ENCODE measurements around the gene TSHZ2. TPM values are rescaled to one million over a fixed set of nuclear protein-coding genes. Genes with fewer than 3 reads are reported as not detected.

The TSHZ2 gene
- total RNA-seq, 1 experiment from 2014 or later = 0.20 TPM

DNA sequence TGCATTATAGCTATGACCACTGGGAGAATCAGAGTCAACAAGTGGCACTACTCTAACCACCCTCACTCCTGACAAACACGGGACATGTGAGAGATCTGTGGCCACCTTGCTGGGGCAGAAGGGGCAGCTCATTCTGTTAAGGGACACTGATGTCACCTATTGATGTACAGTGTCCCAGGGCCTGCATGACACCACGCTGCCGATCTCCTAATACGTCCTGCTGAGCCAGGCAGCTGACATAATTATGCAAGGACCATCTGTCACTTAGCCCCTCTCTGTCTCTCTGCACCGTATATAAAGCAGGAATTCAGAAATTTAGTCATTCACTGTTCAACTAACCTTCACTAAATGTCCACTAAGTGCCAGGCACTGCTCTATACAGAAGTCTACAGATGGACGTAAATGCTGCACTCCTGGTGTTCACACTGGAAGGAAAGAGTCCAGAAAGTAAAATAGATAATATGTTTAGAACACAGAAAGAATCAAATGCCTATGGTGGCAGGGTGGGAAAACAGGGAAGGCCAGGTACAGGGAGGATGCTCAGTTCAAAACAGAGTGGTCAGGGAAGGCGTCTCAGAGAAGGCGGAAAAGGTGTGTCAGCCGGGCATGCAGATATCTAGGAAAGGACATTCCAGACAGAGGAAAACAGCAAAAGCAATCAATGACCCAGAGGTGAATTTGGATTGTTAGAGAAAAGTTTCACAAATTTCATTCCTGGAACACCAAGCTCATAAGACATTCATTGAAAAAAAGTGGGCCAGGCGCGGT, 447.7 kb downstream of the TSHZ2 start (continued):
- TF ChIP-seq JAZF1 (CRISPR knock-in tag; IDR thresholded peaks at IDR 0.05) (no peak), MYBL2 (CRISPR knock-in tag; IDR thresholded peaks at IDR 0.05) (no peak), TCF7 (CRISPR knock-in tag; IDR thresholded peaks at IDR 0.05; ENCODE audit: low read depth) (no peak), ZNF232 (CRISPR knock-in tag; IDR thresholded peaks at IDR 0.05) (no peak), ZNF512 (CRISPR knock-in tag; IDR thresholded peaks at IDR 0.05; ENCODE audit: borderline replicate concordance) (no peak)

DNA sequence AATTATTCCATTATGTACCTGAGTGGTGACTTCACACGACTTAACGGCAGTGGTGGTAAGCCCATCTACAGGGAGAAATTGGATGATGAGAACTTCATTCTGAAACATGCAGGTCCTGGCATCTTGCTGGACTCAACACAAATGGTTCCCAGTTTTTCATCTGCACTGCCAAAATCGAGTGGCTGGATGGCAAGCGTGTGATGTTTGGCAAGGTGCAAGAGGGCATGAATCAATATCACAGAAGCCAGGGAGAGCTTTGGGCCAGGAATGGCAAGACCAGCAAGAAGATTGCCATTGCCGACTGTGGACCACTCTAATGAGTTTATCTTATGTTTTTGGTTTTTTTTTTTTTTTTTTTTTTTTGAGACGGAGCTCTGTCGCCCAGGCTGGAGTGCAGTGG, 449.2 kb downstream of the TSHZ2 start:
- H3K9me3 Mint-ChIP-seq = 0 out of 2 replicates have a peak, but pooled peaks cover 3% of the 10 kb centered on the region
- H3K36me3 Mint-ChIP-seq = no peaks in the 10 kb centered on the region
- no peak overlapping the region for H3K4me3 Mint-ChIP-seq
- no peaks in the 10 kb centered on the region; the same call in 1 of the 2 replicates for H3K27me3 Mint-ChIP-seq (ENCODE audit: low read depth)
- H3K27ac Mint-ChIP-seq = no peak overlapping the region
- H3K4me1 Mint-ChIP-seq = no peaks in the 10 kb centered on the region; the same call in 1 of the 2 replicates
- ATAC-seq = no peak
- TF ChIP-seq FOXP1 (CRISPR knock-in tag; IDR thresholded peaks at IDR 0.05; ENCODE audit: borderline replicate concordance) (no peak), GRHL2 (CRISPR knock-in tag; IDR thresholded peaks at IDR 0.05; ENCODE audit: insufficient replicate concordance, severe bottlenecking) (no peak), MXD4 (CRISPR knock-in tag; IDR thresholded peaks at IDR 0.05; ENCODE audit: borderline replicate concordance) (no peak), SMAD3 (CRISPR knock-in tag; IDR thresholded peaks at IDR 0.05; ENCODE audit: borderline replicate concordance) (no peak), SMAD4 (CRISPR knock-in tag; IDR thresholded peaks at IDR 0.05) (no peak), ATF3 (CRISPR knock-in tag; conservative IDR thresholded peaks at IDR 0.05) (no peak), PRRX2 (CRISPR knock-in tag; IDR thresholded peaks at IDR 0.05) (no peak), ZNF532 (CRISPR knock-in tag; IDR thresholded peaks at IDR 0.05; ENCODE audit: borderline replicate concordance) (no peak), ZNF263 (CRISPR knock-in tag; IDR thresholded peaks at IDR 0.05; ENCODE audit: low read depth) (no peak), TP53 (CRISPR knock-in tag; IDR thresholded peaks at IDR 0.05) (no peak)
- TF ChIP-seq, protein P1, sequence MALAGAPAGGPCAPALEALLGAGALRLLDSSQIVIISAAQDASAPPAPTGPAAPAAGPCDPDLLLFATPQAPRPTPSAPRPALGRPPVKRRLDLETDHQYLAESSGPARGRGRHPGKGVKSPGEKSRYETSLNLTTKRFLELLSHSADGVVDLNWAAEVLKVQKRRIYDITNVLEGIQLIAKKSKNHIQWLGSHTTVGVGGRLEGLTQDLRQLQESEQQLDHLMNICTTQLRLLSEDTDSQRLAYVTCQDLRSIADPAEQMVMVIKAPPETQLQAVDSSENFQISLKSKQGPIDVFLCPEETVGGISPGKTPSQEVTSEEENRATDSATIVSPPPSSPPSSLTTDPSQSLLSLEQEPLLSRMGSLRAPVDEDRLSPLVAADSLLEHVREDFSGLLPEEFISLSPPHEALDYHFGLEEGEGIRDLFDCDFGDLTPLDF (CRISPR knock-in tag; IDR thresholded peaks at IDR 0.05) = no peak
- TF ChIP-seq, protein P2, sequence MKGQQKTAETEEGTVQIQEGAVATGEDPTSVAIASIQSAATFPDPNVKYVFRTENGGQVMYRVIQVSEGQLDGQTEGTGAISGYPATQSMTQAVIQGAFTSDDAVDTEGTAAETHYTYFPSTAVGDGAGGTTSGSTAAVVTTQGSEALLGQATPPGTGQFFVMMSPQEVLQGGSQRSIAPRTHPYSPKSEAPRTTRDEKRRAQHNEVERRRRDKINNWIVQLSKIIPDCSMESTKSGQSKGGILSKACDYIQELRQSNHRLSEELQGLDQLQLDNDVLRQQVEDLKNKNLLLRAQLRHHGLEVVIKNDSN (CRISPR knock-in tag; IDR thresholded peaks at IDR 0.05) = no peak
- TF ChIP-seq, protein P3, sequence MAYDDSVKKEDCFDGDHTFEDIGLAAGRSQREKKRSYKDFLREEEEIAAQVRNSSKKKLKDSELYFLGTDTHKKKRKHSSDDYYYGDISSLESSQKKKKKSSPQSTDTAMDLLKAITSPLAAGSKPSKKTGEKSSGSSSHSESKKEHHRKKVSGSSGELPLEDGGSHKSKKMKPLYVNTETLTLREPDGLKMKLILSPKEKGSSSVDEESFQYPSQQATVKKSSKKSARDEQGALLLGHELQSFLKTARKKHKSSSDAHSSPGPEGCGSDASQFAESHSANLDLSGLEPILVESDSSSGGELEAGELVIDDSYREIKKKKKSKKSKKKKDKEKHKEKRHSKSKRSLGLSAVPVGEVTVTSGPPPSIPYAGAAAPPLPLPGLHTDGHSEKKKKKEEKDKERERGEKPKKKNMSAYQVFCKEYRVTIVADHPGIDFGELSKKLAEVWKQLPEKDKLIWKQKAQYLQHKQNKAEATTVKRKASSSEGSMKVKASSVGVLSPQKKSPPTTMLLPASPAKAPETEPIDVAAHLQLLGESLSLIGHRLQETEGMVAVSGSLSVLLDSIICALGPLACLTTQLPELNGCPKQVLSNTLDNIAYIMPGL (CRISPR knock-in tag; IDR thresholded peaks at IDR 0.05) = no peak
- TF ChIP-seq, protein P4, sequence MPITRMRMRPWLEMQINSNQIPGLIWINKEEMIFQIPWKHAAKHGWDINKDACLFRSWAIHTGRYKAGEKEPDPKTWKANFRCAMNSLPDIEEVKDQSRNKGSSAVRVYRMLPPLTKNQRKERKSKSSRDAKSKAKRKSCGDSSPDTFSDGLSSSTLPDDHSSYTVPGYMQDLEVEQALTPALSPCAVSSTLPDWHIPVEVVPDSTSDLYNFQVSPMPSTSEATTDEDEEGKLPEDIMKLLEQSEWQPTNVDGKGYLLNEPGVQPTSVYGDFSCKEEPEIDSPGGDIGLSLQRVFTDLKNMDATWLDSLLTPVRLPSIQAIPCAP (CRISPR knock-in tag; IDR thresholded peaks at IDR 0.05) = no peak
- TF ChIP-seq, protein P5, sequence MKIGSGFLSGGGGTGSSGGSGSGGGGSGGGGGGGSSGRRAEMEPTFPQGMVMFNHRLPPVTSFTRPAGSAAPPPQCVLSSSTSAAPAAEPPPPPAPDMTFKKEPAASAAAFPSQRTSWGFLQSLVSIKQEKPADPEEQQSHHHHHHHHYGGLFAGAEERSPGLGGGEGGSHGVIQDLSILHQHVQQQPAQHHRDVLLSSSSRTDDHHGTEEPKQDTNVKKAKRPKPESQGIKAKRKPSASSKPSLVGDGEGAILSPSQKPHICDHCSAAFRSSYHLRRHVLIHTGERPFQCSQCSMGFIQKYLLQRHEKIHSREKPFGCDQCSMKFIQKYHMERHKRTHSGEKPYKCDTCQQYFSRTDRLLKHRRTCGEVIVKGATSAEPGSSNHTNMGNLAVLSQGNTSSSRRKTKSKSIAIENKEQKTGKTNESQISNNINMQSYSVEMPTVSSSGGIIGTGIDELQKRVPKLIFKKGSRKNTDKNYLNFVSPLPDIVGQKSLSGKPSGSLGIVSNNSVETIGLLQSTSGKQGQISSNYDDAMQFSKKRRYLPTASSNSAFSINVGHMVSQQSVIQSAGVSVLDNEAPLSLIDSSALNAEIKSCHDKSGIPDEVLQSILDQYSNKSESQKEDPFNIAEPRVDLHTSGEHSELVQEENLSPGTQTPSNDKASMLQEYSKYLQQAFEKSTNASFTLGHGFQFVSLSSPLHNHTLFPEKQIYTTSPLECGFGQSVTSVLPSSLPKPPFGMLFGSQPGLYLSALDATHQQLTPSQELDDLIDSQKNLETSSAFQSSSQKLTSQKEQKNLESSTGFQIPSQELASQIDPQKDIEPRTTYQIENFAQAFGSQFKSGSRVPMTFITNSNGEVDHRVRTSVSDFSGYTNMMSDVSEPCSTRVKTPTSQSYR (CRISPR knock-in tag; IDR thresholded peaks at IDR 0.05) = no peak
- DNase-seq (ENCODE audit: low spot score) = no peak
- ChIA-PET POLR2A (interaction anchor here (0.7 kb wide), 1 partner anchor 198 kb away, joined by 6 read pairs; no protein-coding TSS in a partner anchor), CTCF (interaction anchor here (1.6 kb wide), 1 partner anchor 126 kb away, joined by 5 read pairs; no protein-coding TSS in a partner anchor)

Measured in WTC11 (cell line).